ENCODE data around the gene OTUD4. TPM values are rescaled to one million over a fixed set of nuclear protein-coding genes. Genes with fewer than 3 reads are reported as not detected.

Gene OTUD4
- total RNA-seq (2022; extraction: Qiagen RNA extraction) = 11.0 to 18.7 TPM (median 14.2 TPM) in 5 replicates

GRCh38 chr4:145180298-145181090 is at the start of gene OTUD4:
TSS of gene OTUD4 (minus strand) at chr4:145180589. CDS start at chr4:145179973, 616 bp downstream.

GRCh38 chr4:145097821-145098674 is 82.3 kb downstream of the OTUD4 start, which contains the start of the genes ABCE1 and ANAPC10:
TSS of gene ABCE1 (plus strand) at chr4:145098311. CDS start at chr4:145104413, 6,102 bp downstream.
TSS of gene ANAPC10 (minus strand) at chr4:145098196. CDS start at chr4:145096099, 2,097 bp downstream.

Other genes starting within 250 kb of the OTUD4 start
- gene ANAPC10, start 82.4 kb downstream of the OTUD4 start, total RNA-seq (2022; extraction: Qiagen RNA extraction) = 10.7 to 16.6 TPM (median 11.3 TPM) in 5 replicates
- 58.2 to 123 TPM (median 69.8 TPM) in 5 replicates for gene ABCE1, start 82.3 kb downstream of the OTUD4 start, total RNA-seq (2022; extraction: Qiagen RNA extraction)

All from A549 treated with Hydrocortisone at 1 μM for 4 hours (cell line).